ENCODE measurements around the gene DUSP23.

Gene DUSP23

DNA sequence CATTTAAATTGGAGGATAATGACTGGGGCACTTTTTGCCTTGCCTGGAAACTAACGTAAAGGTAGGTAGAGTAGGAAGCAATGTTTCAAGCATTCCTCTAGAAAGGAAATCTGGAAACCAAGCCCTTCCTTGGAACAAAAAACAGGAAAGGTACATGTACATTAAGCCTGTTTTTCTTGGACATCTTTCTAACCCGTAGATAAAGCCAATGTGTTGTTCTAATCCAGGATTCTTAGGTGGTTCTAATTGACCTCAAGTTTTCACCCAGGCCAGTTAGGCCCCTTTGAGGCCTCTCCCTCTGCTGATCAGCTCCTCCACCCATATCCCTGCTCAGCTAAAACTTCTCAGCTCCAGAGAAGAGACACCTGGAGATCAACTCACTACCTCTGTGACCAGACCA lies 6.3 kb upstream of the DUSP23 start:
- Histone ChIP-seq H3K4me2 (ENCODE audit: low read depth, low read length, poor library complexity, severe bottlenecking) (no peak overlapping the region), H3K4me3 (ENCODE audit: insufficient read depth, low read length, poor library complexity, severe bottlenecking) (no peak overlapping the region), H3K79me2 (ENCODE audit: insufficient read depth, low read length) (no peaks in the 10 kb centered on the region), H3K9ac (ENCODE audit: low read length) (no peak overlapping the region), H3F3A (ENCODE audit: insufficient read depth) (no peaks in the 10 kb centered on the region), H4K20me1 (ENCODE audit: low read depth, low read length) (no peaks in the 10 kb centered on the region), H3K27me3 (ENCODE audit: low read length) (no peaks in the 10 kb centered on the region), H2AFZ (ENCODE audit: low read depth, low read length, severe bottlenecking) (no peak overlapping the region), H3K9me3 (ENCODE audit: insufficient read depth, low read length) (no peaks in the 10 kb centered on the region), H3K36me3 (ENCODE audit: low read length) (no peaks in the 10 kb centered on the region), H3K27ac (ENCODE audit: low read depth, low read length) (no peak overlapping the region), H3K9me2 (replicated peaks; ENCODE audit: insufficient read depth, low read length) (no peaks in the 10 kb centered on the region)
- TF ChIP-seq, protein P1, sequence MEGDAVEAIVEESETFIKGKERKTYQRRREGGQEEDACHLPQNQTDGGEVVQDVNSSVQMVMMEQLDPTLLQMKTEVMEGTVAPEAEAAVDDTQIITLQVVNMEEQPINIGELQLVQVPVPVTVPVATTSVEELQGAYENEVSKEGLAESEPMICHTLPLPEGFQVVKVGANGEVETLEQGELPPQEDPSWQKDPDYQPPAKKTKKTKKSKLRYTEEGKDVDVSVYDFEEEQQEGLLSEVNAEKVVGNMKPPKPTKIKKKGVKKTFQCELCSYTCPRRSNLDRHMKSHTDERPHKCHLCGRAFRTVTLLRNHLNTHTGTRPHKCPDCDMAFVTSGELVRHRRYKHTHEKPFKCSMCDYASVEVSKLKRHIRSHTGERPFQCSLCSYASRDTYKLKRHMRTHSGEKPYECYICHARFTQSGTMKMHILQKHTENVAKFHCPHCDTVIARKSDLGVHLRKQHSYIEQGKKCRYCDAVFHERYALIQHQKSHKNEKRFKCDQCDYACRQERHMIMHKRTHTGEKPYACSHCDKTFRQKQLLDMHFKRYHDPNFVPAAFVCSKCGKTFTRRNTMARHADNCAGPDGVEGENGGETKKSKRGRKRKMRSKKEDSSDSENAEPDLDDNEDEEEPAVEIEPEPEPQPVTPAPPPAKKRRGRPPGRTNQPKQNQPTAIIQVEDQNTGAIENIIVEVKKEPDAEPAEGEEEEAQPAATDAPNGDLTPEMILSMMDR (IDR thresholded peaks at IDR 0.05; ENCODE audit: insufficient read depth, low read length, poor library complexity, severe bottlenecking): no peak
- TF ChIP-seq EZH2phosphoT487 (conservative IDR thresholded peaks at IDR 0.05; ENCODE audit: low read length): no peak

DNA sequence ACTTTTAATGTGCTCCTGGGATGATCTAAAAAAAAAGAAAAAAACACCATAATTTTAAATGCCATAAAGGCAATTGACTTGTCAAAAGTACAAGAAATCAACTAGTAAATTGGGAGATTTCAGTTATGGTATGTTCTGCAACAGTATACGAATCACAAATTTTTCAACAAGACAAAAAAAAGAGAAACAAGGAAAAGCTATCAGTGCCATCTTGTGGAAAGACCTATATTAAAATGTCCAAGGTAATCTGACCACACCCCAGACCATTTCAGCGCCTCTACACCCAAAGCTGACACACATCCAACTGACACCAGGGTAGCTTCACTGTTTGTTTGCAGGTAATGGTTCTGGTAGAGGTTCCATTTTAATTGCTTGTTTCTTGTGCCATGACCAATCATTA lies 5.0 kb upstream of the DUSP23 start:
- Histone ChIP-seq H3K4me3 (ENCODE audit: insufficient read depth, low read length, poor library complexity, severe bottlenecking) (no peak overlapping the region), H2AFZ (ENCODE audit: low read depth, low read length, severe bottlenecking) (no peak overlapping the region), H3K9ac (ENCODE audit: low read length) (no peak overlapping the region), H3K4me2 (ENCODE audit: low read depth, low read length, poor library complexity, severe bottlenecking) (no peak overlapping the region), H3F3A (ENCODE audit: insufficient read depth) (no peaks in the 10 kb centered on the region), H3K9me2 (replicated peaks; ENCODE audit: insufficient read depth, low read length) (no peaks in the 10 kb centered on the region), H3K27me3 (ENCODE audit: low read length) (no peaks in the 10 kb centered on the region), H3K79me2 (ENCODE audit: insufficient read depth, low read length) (no peaks in the 10 kb centered on the region), H3K27ac (ENCODE audit: low read depth, low read length) (no peak overlapping the region), H3K36me3 (ENCODE audit: low read length) (no peaks in the 10 kb centered on the region), H3K9me3 (ENCODE audit: insufficient read depth, low read length) (no peaks in the 10 kb centered on the region), H4K20me1 (ENCODE audit: low read depth, low read length) (no peaks in the 10 kb centered on the region)
- TF ChIP-seq, protein P1 (IDR thresholded peaks at IDR 0.05; ENCODE audit: insufficient read depth, low read length, poor library complexity, severe bottlenecking): no peak
- TF ChIP-seq EZH2phosphoT487 (conservative IDR thresholded peaks at IDR 0.05; ENCODE audit: low read length): no peak

DNA sequence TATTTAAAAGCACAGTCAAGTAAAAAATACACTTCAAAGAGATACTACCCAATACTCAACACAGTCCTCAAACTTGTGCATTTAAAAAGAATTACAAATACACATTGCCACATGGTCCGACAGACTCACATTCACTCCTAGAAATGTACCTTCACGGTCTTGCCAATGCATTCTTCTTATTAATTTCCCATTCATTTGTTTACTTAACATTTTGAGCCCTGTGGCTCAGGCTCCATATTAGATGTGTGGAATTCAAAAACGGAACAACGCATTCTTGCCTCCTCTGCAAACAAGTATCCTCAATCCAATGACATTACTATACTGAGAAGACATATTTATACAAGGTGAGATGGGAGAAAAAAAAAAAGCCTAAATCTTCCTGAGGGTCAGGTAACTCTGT lies 2.5 kb upstream of the DUSP23 start:
- H3K27ac ChIP-seq (ENCODE audit: low read depth, low read length): no peak overlapping the region
- TF ChIP-seq EZH2phosphoT487 (conservative IDR thresholded peaks at IDR 0.05; ENCODE audit: low read length): no peak
- TF ChIP-seq, protein P1 (IDR thresholded peaks at IDR 0.05; ENCODE audit: insufficient read depth, low read length, poor library complexity, severe bottlenecking): no peak

More for the DNA sequence above, 2.5 kb upstream of the DUSP23 start:
- Histone ChIP-seq H3K4me3 (ENCODE audit: insufficient read depth, low read length, poor library complexity, severe bottlenecking) (no peak overlapping the region), H3K4me2 (ENCODE audit: low read depth, low read length, poor library complexity, severe bottlenecking) (no peak overlapping the region), H3K9ac (ENCODE audit: low read length) (no peak overlapping the region), H3K27me3 (ENCODE audit: low read length) (no peaks in the 10 kb centered on the region), H3K36me3 (ENCODE audit: low read length) (no peaks in the 10 kb centered on the region), H3K9me2 (replicated peaks; ENCODE audit: insufficient read depth, low read length) (no peaks in the 10 kb centered on the region), H3K9me3 (ENCODE audit: insufficient read depth, low read length) (no peaks in the 10 kb centered on the region), H4K20me1 (ENCODE audit: low read depth, low read length) (no peaks in the 10 kb centered on the region), H2AFZ (ENCODE audit: low read depth, low read length, severe bottlenecking) (no peak overlapping the region), H3F3A (ENCODE audit: insufficient read depth) (no peaks in the 10 kb centered on the region), H3K79me2 (ENCODE audit: insufficient read depth, low read length) (no peaks in the 10 kb centered on the region)
